ENCODE measurements around the gene FXYD4. TPM values are rescaled to one million over a fixed set of nuclear protein-coding genes. Genes with fewer than 3 reads are reported as not detected.
A peak's percentile ranks its signal among the peaks of the same experiment; 100 is the strongest.

FXYD4 gene
- polyA plus RNA-seq = not detected in 3 replicates
- not detected for polyA plus RNA-seq (2011; ENCODE audit: low read depth)
- polyA plus RNA-seq (2011; cell fraction: cytosol; rRNA removed) = not detected in 2 replicates
- not detected in 2 replicates for polyA plus RNA-seq (2011; cell fraction: nucleus; rRNA removed)
- polyA plus RNA-seq (2012; ENCODE audit: low replicate concordance) = not detected in 2 replicates
- polyA minus RNA-seq = not detected in 3 replicates
- not detected for polyA minus RNA-seq (2011; cell fraction: cytosol; rRNA and poly(A)+ RNA removed)
- polyA minus RNA-seq (2011; cell fraction: nucleus; rRNA and poly(A)+ RNA removed) = not detected in 2 replicates

- no peak within 1 kb of the TSS for H3K27ac ChIP-seq (ENCODE audit: control insufficient read depth, insufficient read depth, low read length)
- no peaks in the 10 kb centered on the region for H3K79me2 ChIP-seq (ENCODE audit: control insufficient read depth, insufficient read depth, low read length)
- H3K9ac ChIP-seq (ENCODE audit: control insufficient read depth, extremely low read depth, insufficient read depth, low read length) = no peak within 1 kb of the TSS
- no peaks in the 10 kb centered on the region for H3K9me3 ChIP-seq (ENCODE audit: control insufficient read depth, low read depth, low read length)
- no peaks in the 10 kb centered on the region for H3K36me3 ChIP-seq (ENCODE audit: control insufficient read depth in 2 of 2, extremely low read depth in 1 of 2, insufficient read depth in 2 of 2, low read length in 2 of 2)
- H4K20me1 ChIP-seq (ENCODE audit: control insufficient read depth, extremely low read depth, insufficient read depth, low read length) = no peaks in the 10 kb centered on the region
- H3K9me1 ChIP-seq (ENCODE audit: control insufficient read depth, extremely low read depth, insufficient read depth, low read length) = no peaks in the 10 kb centered on the region
- no peak within 1 kb of the TSS for H3K4me2 ChIP-seq (ENCODE audit: control insufficient read depth, extremely low read depth, insufficient read depth, low read depth, low read length)
- H3K4me3 ChIP-seq (ENCODE audit: control insufficient read depth in 2 of 3, extremely low read depth in 1 of 3, insufficient read depth in 2 of 3, low read depth in 1 of 3, low read length in 3 of 3) = no peak within 1 kb of the TSS
- H3K27me3 ChIP-seq (ENCODE audit: control insufficient read depth, extremely low read depth, insufficient read depth, low read length) = no peaks in the 10 kb centered on the region
- DNase-seq (ENCODE audit: low read depth, low spot score) (no peak), FAIRE-seq (no peak)
- dilution Hi-C loops (cut with MboI; ENCODE audit: extremely low pct_ligation_motif_present, low sequenced_read_pairs) = no loop called here
- no peak within 1 kb of the TSS for H2AFZ ChIP-seq (ENCODE audit: control insufficient read depth, low read length)
- H3K4me1 ChIP-seq (ENCODE audit: control insufficient read depth, extremely low read depth, insufficient read depth, low read length) = no peaks in the 10 kb centered on the region
- TF ChIP-seq CTCF (optimal IDR thresholded peaks at IDR 0.05 in 1 of 3, IDR thresholded peaks at IDR 0.05 in 1 of 3, conservative IDR thresholded peaks at IDR 0.05 in 1 of 3; ENCODE audit: extremely low read depth in 1 of 3, insufficient read depth in 2 of 3, low read length in 3 of 3) (no peak), EZH2 (IDR thresholded peaks at IDR 0.05; ENCODE audit: low read length) (no peak)
These were observed at the start of gene FXYD4 for GRCh38 chr10:43371418-43371817. FXYD4 (plus strand) TSS chr10:43371636; CDS start chr10:43373747, 2,111 bp downstream.

GRCh38 chr10:43322331-43322730 lies 49.1 kb upstream of the FXYD4 start:
- no peak for DNase-seq (ENCODE audit: low read depth, low spot score)
- dilution Hi-C loops (cut with MboI; ENCODE audit: extremely low pct_ligation_motif_present, low sequenced_read_pairs) = no loop called here
- H3K4me2 ChIP-seq (ENCODE audit: control insufficient read depth, extremely low read depth, insufficient read depth, low read depth, low read length) = peak overlapping the region; percentile 10
- no peaks in the 10 kb centered on the region for H3K9me3 ChIP-seq (ENCODE audit: control insufficient read depth, low read depth, low read length)
- FAIRE-seq = no peak
- H3K9me1 ChIP-seq (ENCODE audit: control insufficient read depth, extremely low read depth, insufficient read depth, low read length) = no peaks in the 10 kb centered on the region
- no peaks in the 10 kb centered on the region for H4K20me1 ChIP-seq (ENCODE audit: control insufficient read depth, extremely low read depth, insufficient read depth, low read length)
- peaks cover 6% of the 10 kb centered on the region for H3K27me3 ChIP-seq (ENCODE audit: control insufficient read depth, extremely low read depth, insufficient read depth, low read length)
- H3K27ac ChIP-seq (ENCODE audit: control insufficient read depth, insufficient read depth, low read length) = no peak overlapping the region
- no peaks in the 10 kb centered on the region for H3K36me3 ChIP-seq (ENCODE audit: control insufficient read depth in 2 of 2, extremely low read depth in 1 of 2, insufficient read depth in 2 of 2, low read length in 2 of 2)
- H3K4me3 ChIP-seq (ENCODE audit: control insufficient read depth in 2 of 3, extremely low read depth in 1 of 3, insufficient read depth in 2 of 3, low read depth in 1 of 3, low read length in 3 of 3) = peak overlapping the region in 1 of 3 experiments; percentile 10
- no peaks in the 10 kb centered on the region for H3K79me2 ChIP-seq (ENCODE audit: control insufficient read depth, insufficient read depth, low read length)
- TF ChIP-seq CTCF (optimal IDR thresholded peaks at IDR 0.05 in 1 of 3, IDR thresholded peaks at IDR 0.05 in 1 of 3, conservative IDR thresholded peaks at IDR 0.05 in 1 of 3; ENCODE audit: extremely low read depth in 1 of 3, insufficient read depth in 2 of 3, low read length in 3 of 3) (no peak), EZH2 (IDR thresholded peaks at IDR 0.05; ENCODE audit: low read length) (no peak)
- peak overlapping the region; percentile 9 for H2AFZ ChIP-seq (ENCODE audit: control insufficient read depth, low read length)
- H3K9ac ChIP-seq (ENCODE audit: control insufficient read depth, extremely low read depth, insufficient read depth, low read length) = no peak overlapping the region
- no peaks in the 10 kb centered on the region for H3K4me1 ChIP-seq (ENCODE audit: control insufficient read depth, extremely low read depth, insufficient read depth, low read length)
